ENCODE results near the gene NAALAD2.
A peak's percentile ranks its signal among the peaks of the same experiment; 100 is the strongest.
"Not testable (repeated sequence)": the region's sequence is repeated elsewhere in the genome, so short reads cannot be mapped to it uniquely, and the experiment has no call there.

Gene NAALAD2

DNA sequence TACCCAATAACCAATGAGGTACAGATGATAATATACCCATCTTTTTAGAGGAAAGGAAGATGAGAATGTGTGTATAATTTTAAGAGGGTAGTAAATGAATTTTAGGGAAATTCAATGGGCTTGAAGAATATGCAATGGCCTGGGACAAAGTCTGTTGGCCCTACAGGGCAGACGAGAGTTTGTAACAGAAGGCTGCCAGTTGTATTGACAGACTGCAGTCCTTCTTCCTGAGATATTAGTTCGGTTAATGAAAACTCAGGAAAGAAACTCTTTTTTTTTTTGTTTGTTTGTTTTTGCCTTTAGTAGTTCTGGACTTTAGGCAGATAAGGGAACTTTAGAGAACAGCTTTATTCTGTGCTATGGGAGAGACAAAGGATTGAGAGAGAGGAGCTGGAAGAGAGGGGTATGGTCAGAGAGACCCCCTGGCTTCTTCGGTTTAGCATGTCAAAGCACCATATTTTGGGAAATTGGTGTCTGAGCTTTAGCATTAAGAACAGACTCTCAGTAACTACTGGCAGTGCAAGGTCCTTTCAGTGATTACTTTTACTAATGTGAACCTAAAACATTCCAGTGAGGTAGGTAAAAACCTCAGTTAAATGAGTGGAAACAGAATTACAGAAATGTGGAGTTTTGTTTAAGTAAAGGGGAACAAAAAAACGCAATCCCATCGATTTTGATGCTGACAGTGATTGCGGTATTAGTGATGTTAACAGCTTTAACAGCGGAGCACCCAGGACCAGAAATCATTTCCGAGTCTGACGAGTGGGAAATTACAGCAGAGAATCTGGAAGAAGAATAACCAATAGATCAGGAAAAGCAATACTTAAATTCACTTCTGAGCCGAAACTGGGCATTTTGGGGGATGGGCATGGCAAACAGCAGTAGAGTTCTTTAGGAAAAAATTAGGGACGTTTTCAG, 644 bp upstream of the NAALAD2 start:
- peak overlapping the region; percentile 55 for H3K4me3 ChIP-seq (ENCODE audit: low read depth, low read length)
- no peaks in the 10 kb centered on the region for H3K36me3 ChIP-seq (ENCODE audit: control insufficient read depth, insufficient read depth, low read length)
- H3K4me1 ChIP-seq: no peaks in the 10 kb centered on the region
- no peak overlapping the region for H3K9ac ChIP-seq
- H3K4me2 ChIP-seq (ENCODE audit: low read length): peak overlapping the region; percentile 68
- H3K79me2 ChIP-seq: no peaks in the 10 kb centered on the region
- no peak overlapping the region for H3K27ac ChIP-seq
- no peaks in the 10 kb centered on the region for H3K27me3 ChIP-seq (ENCODE audit: control insufficient read depth, insufficient read depth, low read length)
- TF ChIP-seq, protein P1, sequence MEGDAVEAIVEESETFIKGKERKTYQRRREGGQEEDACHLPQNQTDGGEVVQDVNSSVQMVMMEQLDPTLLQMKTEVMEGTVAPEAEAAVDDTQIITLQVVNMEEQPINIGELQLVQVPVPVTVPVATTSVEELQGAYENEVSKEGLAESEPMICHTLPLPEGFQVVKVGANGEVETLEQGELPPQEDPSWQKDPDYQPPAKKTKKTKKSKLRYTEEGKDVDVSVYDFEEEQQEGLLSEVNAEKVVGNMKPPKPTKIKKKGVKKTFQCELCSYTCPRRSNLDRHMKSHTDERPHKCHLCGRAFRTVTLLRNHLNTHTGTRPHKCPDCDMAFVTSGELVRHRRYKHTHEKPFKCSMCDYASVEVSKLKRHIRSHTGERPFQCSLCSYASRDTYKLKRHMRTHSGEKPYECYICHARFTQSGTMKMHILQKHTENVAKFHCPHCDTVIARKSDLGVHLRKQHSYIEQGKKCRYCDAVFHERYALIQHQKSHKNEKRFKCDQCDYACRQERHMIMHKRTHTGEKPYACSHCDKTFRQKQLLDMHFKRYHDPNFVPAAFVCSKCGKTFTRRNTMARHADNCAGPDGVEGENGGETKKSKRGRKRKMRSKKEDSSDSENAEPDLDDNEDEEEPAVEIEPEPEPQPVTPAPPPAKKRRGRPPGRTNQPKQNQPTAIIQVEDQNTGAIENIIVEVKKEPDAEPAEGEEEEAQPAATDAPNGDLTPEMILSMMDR (IDR thresholded peaks at IDR 0.05): no peak
- no peaks in the 10 kb centered on the region for H3K9me3 ChIP-seq (ENCODE audit: control insufficient read depth, low read length)
- peak overlapping the region; percentile 72 for H2AFZ ChIP-seq

DNA sequence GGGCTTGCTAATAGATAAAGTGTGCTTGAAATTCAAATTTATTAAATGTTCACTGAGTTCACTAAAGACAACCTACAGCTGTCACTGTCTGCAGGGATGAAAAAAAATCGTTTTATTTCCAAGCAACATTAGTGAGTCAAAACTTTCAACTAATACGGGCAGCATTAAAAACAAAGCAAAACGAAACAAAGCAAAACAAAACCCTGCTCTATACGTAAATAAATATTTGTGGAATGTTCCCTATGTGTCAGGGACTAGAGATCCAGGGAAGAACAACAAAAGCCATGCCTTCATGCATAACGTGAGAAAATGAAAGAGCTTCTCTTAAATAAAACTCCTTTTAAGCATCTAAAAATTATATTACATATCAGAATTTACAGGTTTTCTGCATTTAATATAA, 553 bp downstream of the NAALAD2 start:
- Histone ChIP-seq H2AFZ (peak overlapping the region; percentile 72), H3K79me2 (no peaks in the 10 kb centered on the region), H3K36me3 (ENCODE audit: control insufficient read depth, insufficient read depth, low read length) (no peaks in the 10 kb centered on the region), H3K4me1 (no peaks in the 10 kb centered on the region), H3K27me3 (ENCODE audit: control insufficient read depth, insufficient read depth, low read length) (no peaks in the 10 kb centered on the region), H3K9ac (no peak overlapping the region), H3K9me3 (ENCODE audit: control insufficient read depth, low read length) (no peaks in the 10 kb centered on the region), H3K27ac (peak overlapping the region; percentile 13), H3K4me3 (ENCODE audit: low read depth, low read length) (peak overlapping the region; percentile 55), H3K4me2 (ENCODE audit: low read length) (peak overlapping the region; percentile 68)
- TF ChIP-seq, protein P1 (IDR thresholded peaks at IDR 0.05): no peak

DNA sequence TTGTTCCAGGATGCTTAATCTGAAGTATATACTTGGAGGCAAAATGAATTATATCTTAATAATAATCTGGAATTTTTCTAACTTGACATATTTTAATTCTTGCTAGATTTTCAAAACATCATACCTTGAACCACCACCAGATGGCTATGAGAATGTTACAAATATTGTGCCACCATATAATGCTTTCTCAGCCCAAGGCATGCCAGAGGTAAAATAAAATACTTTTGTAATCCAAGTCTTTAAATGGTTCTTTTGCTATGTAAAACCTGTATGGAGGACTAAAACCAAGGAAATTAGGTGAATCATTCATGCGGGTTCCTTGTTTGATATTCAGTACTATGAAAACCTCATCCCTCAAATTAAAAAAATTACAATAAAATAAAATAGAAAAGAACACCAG, 14.4 kb downstream of the NAALAD2 start:
- Histone ChIP-seq H3K27me3 (ENCODE audit: control insufficient read depth, insufficient read depth, low read length) (no peaks in the 10 kb centered on the region), H3K4me1 (no peaks in the 10 kb centered on the region), H3K27ac (no peak overlapping the region), H2AFZ (no peak overlapping the region), H3K4me3 (ENCODE audit: low read depth, low read length) (no peak overlapping the region), H3K36me3 (ENCODE audit: control insufficient read depth, insufficient read depth, low read length) (no peaks in the 10 kb centered on the region), H3K9me3 (ENCODE audit: control insufficient read depth, low read length) (no peaks in the 10 kb centered on the region), H3K79me2 (no peaks in the 10 kb centered on the region), H3K4me2 (ENCODE audit: low read length) (no peak overlapping the region), H3K9ac (no peak overlapping the region)
- TF ChIP-seq, protein P1 (IDR thresholded peaks at IDR 0.05): no peak

DNA sequence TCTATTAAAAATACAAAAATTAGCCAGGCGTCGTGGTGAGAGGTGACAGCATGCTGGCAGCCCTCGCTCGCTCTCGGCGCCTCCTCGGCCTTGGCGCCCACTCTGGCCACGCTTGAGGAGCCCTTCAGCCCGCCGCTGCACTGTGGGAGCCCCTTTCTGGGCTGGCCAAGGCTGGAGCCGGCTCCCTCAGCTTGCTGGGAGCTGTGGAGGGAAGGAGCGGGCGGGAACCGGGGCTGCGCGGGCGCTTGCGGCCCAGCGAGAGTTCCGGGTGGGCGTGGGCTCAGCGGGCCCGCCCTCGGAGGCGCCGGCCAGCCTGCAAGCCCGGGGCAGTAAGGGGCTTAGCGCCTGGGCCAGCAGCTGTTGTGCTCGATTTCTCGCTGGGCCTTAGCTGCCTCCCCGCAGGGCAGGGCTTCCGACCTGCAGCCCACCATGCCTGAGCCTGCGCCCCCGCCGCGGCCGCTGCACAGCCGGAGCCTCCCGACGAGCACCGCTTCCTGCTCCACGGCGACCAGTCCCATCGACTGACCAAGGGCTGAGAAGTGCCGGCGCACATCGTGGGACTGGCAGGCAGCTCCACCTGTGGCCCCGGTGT, 32.6 kb downstream of the NAALAD2 start:
- H2AFZ ChIP-seq; H3K9me3 ChIP-seq (ENCODE audit: control insufficient read depth, low read length); H3K4me1 ChIP-seq; H3K9ac ChIP-seq; H3K79me2 ChIP-seq; H3K27ac ChIP-seq; H3K4me3 ChIP-seq (ENCODE audit: low read depth, low read length); H3K4me2 ChIP-seq (ENCODE audit: low read length); H3K36me3 ChIP-seq (ENCODE audit: control insufficient read depth, insufficient read depth, low read length); H3K27me3 ChIP-seq (ENCODE audit: control insufficient read depth, insufficient read depth, low read length): not testable (repeated sequence)

DNA sequence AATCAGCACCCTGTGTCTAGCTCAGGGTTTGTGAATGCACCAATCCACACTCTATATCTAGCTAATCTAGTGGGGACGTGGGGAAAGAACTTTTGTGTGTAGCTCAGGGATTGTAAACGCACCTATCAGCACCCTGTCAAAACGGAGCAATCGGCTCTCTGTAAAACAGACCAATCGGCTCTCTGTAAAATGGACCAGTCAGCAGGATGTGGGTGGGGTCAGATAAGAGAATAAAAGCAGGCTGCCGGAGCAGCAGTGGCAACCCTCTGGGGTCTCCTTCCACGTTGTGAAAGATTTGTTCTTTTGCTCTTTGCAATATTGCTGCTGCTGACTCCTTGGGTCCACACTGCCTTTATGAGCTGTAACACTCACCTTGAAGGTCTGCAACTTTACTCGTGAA, 33.2 kb downstream of the NAALAD2 start:
- not testable (repeated sequence) for H3K4me3 ChIP-seq (ENCODE audit: low read depth, low read length); H3K9ac ChIP-seq; H3K4me1 ChIP-seq; H3K9me3 ChIP-seq (ENCODE audit: control insufficient read depth, low read length); H3K4me2 ChIP-seq (ENCODE audit: low read length); H3K79me2 ChIP-seq; H3K27ac ChIP-seq; H2AFZ ChIP-seq; H3K36me3 ChIP-seq (ENCODE audit: control insufficient read depth, insufficient read depth, low read length); H3K27me3 ChIP-seq (ENCODE audit: control insufficient read depth, insufficient read depth, low read length)
